Measurements from ENCODE around the gene YIPF1. TPM values are rescaled to one million over a fixed set of nuclear protein-coding genes. Genes with fewer than 3 reads are reported as not detected.

YIPF1 gene
- total RNA-seq, 1 donor from 2014 or later, result 27.1 TPM

DNA sequence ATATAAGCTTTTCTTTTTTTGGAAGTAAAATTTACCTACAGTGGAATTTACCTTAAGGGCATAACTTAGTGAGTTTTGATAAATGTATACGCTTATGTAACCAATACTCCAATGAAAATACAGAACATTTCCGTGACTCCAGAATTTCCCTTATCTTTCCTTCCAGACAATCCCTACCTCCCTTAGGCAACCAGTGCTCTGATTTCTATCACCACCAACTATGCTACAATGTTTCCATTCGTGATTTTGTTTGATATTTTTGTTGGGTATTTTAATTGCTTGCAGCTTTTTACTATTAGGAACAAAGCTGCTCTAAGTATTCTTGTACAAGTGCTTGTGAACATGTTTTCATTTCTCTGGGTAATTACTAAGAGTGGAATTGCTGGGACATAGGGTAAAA is 41.3 kb upstream of the YIPF1 start:
- no peaks in the 10 kb centered on the region for H3K79me2 ChIP-seq (ENCODE audit: insufficient read depth, low read length)
- no peaks in the 10 kb centered on the region for H3K4me1 ChIP-seq (ENCODE audit: insufficient read depth, low read length)
- no peaks in the 10 kb centered on the region for H3K27me3 ChIP-seq (ENCODE audit: insufficient read depth, low read length)
- no peak overlapping the region for H2AFZ ChIP-seq (ENCODE audit: low read depth, low read length)
- H4K20me1 ChIP-seq (ENCODE audit: insufficient read depth, low read length), result no peaks in the 10 kb centered on the region
- no peak overlapping the region for H3K9ac ChIP-seq (ENCODE audit: low read length)
- Mint-ChIP-seq H3K9me3 (ENCODE audit: unreplicated experiment) (peaks cover 11% of the 10 kb centered on the region), H3K36me3 (ENCODE audit: low read depth, unreplicated experiment) (peaks cover 42% of the 10 kb centered on the region), H3K27ac (ENCODE audit: unreplicated experiment) (no peak overlapping the region), H3K4me1 (ENCODE audit: low read depth, unreplicated experiment) (no peaks in the 10 kb centered on the region), H3K4me3 (ENCODE audit: unreplicated experiment) (no peak overlapping the region), H3K27me3 (ENCODE audit: low read depth, unreplicated experiment) (no peaks in the 10 kb centered on the region)
- TF ChIP-seq EZH2 (IDR thresholded peaks at IDR 0.05; ENCODE audit: insufficient read depth, low read length), result no peak
- TF ChIP-seq, protein P1, sequence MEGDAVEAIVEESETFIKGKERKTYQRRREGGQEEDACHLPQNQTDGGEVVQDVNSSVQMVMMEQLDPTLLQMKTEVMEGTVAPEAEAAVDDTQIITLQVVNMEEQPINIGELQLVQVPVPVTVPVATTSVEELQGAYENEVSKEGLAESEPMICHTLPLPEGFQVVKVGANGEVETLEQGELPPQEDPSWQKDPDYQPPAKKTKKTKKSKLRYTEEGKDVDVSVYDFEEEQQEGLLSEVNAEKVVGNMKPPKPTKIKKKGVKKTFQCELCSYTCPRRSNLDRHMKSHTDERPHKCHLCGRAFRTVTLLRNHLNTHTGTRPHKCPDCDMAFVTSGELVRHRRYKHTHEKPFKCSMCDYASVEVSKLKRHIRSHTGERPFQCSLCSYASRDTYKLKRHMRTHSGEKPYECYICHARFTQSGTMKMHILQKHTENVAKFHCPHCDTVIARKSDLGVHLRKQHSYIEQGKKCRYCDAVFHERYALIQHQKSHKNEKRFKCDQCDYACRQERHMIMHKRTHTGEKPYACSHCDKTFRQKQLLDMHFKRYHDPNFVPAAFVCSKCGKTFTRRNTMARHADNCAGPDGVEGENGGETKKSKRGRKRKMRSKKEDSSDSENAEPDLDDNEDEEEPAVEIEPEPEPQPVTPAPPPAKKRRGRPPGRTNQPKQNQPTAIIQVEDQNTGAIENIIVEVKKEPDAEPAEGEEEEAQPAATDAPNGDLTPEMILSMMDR (IDR thresholded peaks at IDR 0.05; ENCODE audit: insufficient read depth, low read depth, low read length), result no peak
- H3K9me3 ChIP-seq (ENCODE audit: insufficient read depth, low read depth, low read length), result peaks cover 12% of the 10 kb centered on the region
- no peak overlapping the region for H3K4me3 ChIP-seq (ENCODE audit: insufficient read depth, low read depth, low read length)
- no peak overlapping the region for H3K27ac ChIP-seq (ENCODE audit: low read depth, low read length)
- no peaks in the 10 kb centered on the region for H3K36me3 ChIP-seq (ENCODE audit: insufficient read depth, low read length)
- no peak overlapping the region for H3K4me2 ChIP-seq (ENCODE audit: low read length)
- no peak for DNase-seq (ENCODE audit: low read depth)
- no peak for FAIRE-seq

DNA sequence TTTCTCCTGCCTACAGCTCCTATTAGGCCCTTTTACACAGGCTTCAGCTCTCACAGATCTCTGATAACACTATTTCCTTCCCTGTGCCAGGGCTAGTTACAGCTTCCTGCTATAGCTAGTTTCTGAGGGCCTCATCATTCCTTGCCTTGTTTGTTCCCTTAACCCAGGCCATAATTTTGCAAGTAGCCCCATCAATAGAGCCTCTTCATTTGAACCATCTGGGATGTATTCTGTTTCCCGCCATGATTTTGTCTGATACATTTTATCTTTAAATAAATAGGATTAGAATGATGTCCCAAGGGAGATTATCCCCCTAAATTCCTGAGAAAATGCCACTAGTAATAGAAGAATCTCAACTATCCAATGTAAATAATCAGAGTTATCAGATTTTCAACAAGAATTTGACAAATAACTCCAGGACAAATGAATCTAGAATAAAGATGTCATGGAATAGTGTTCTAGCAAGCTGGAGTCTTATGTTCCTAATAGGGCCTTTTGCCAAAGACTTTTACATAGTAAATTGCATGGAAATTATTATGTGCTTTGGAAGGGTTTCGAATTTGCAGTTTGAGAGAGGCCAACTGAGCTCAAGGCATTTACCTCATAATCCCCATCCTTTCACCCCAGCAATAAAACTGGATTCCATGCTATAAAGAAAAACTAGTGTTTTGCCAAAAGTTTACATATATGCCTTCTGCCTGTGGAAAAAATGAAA is 39.8 kb upstream of the YIPF1 start:
- DNase-seq (ENCODE audit: low read depth) (no peak), FAIRE-seq (no peak)
- Mint-ChIP-seq H3K27me3 (ENCODE audit: low read depth, unreplicated experiment) (no peaks in the 10 kb centered on the region), H3K4me1 (ENCODE audit: low read depth, unreplicated experiment) (no peaks in the 10 kb centered on the region), H3K36me3 (ENCODE audit: low read depth, unreplicated experiment) (peaks cover 31% of the 10 kb centered on the region), H3K4me3 (ENCODE audit: unreplicated experiment) (no peak overlapping the region), H3K27ac (ENCODE audit: unreplicated experiment) (no peak overlapping the region), H3K9me3 (ENCODE audit: unreplicated experiment) (peaks cover 4% of the 10 kb centered on the region)
- Histone ChIP-seq H3K4me1 (ENCODE audit: insufficient read depth, low read length) (no peaks in the 10 kb centered on the region), H4K20me1 (ENCODE audit: insufficient read depth, low read length) (no peaks in the 10 kb centered on the region), H3K4me3 (ENCODE audit: insufficient read depth, low read depth, low read length) (no peak overlapping the region), H3K27ac (ENCODE audit: low read depth, low read length) (no peak overlapping the region), H3K27me3 (ENCODE audit: insufficient read depth, low read length) (no peaks in the 10 kb centered on the region), H3K9ac (ENCODE audit: low read length) (no peak overlapping the region), H3K9me3 (ENCODE audit: insufficient read depth, low read depth, low read length) (peaks cover 4% of the 10 kb centered on the region), H3K79me2 (ENCODE audit: insufficient read depth, low read length) (no peaks in the 10 kb centered on the region), H3K4me2 (ENCODE audit: low read length) (no peak overlapping the region), H3K36me3 (ENCODE audit: insufficient read depth, low read length) (no peaks in the 10 kb centered on the region), H2AFZ (ENCODE audit: low read depth, low read length) (no peak overlapping the region)
- TF ChIP-seq EZH2 (IDR thresholded peaks at IDR 0.05; ENCODE audit: insufficient read depth, low read length), result no peak
- TF ChIP-seq, protein P1 (IDR thresholded peaks at IDR 0.05; ENCODE audit: insufficient read depth, low read depth, low read length), result no peak

DNA sequence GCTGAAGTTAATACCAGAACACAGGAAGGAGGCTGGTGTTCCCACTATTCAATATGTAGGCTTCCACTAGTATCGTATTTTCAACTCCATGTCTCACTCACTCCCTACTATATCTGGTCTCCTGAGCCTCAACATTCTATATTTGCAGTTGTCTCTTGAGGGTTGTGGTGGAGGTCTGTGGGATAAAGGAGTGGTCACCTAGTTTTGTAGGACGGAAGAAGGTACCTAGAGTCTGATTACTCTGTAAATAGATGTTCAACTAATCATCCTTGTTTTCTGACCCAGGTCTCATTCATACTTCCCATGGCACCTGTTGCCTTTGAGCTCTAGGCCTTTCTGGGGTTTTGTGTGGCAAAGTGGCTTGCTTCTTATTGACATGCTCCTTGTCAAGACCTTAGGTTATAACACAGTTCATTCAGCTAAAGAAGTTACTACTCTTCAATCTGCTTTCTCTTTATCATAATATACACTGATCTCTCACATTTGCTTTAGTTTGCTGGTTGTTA is 37.8 kb upstream of the YIPF1 start:
- FAIRE-seq (no peak), DNase-seq (ENCODE audit: low read depth) (no peak)
- Mint-ChIP-seq H3K4me1 (ENCODE audit: low read depth, unreplicated experiment) (no peaks in the 10 kb centered on the region), H3K27ac (ENCODE audit: unreplicated experiment) (no peak overlapping the region), H3K4me3 (ENCODE audit: unreplicated experiment) (no peak overlapping the region), H3K27me3 (ENCODE audit: low read depth, unreplicated experiment) (no peaks in the 10 kb centered on the region), H3K9me3 (ENCODE audit: unreplicated experiment) (peaks cover 2% of the 10 kb centered on the region), H3K36me3 (ENCODE audit: low read depth, unreplicated experiment) (peaks cover 29% of the 10 kb centered on the region)
- TF ChIP-seq EZH2 (IDR thresholded peaks at IDR 0.05; ENCODE audit: insufficient read depth, low read length), result no peak
- TF ChIP-seq, protein P1 (IDR thresholded peaks at IDR 0.05; ENCODE audit: insufficient read depth, low read depth, low read length), result no peak
- no peak overlapping the region for H2AFZ ChIP-seq (ENCODE audit: low read depth, low read length)
- H3K4me2 ChIP-seq (ENCODE audit: low read length), result no peak overlapping the region
- no peaks in the 10 kb centered on the region for H3K36me3 ChIP-seq (ENCODE audit: insufficient read depth, low read length)
- H4K20me1 ChIP-seq (ENCODE audit: insufficient read depth, low read length), result no peaks in the 10 kb centered on the region
- no peaks in the 10 kb centered on the region for H3K27me3 ChIP-seq (ENCODE audit: insufficient read depth, low read length)
- H3K27ac ChIP-seq (ENCODE audit: low read depth, low read length), result no peak overlapping the region
- no peak overlapping the region for H3K9ac ChIP-seq (ENCODE audit: low read length)
- no peaks in the 10 kb centered on the region for H3K79me2 ChIP-seq (ENCODE audit: insufficient read depth, low read length)
- no peaks in the 10 kb centered on the region for H3K4me1 ChIP-seq (ENCODE audit: insufficient read depth, low read length)
- H3K9me3 ChIP-seq (ENCODE audit: insufficient read depth, low read depth, low read length), result peaks cover under 1% of the 10 kb centered on the region
- H3K4me3 ChIP-seq (ENCODE audit: insufficient read depth, low read depth, low read length), result no peak overlapping the region
